Colonic mucosa (tissue), 4 donors: Measurements from ENCODE around the gene YIPF2. TPM values are rescaled to one million over a fixed set of nuclear protein-coding genes. Genes with fewer than 3 reads are reported as not detected.

ENCODE experiments used
- DNase-seq: peaks from one replicate; pipeline ENCODE4 v3.0.0-alpha.2; 2020
- H3K27ac ChIP-seq: fragments of 200-600 bp; one replicate; pipeline ENCODE4 v1.8.0; 2021
- H3K27me3 ChIP-seq: fragments of 200-600 bp; one replicate; pipeline ENCODE4 v1.8.0; 2021
- H3K36me3 ChIP-seq: fragments of 200-600 bp; one replicate; pipeline ENCODE4 v1.8.0; 2021
- H3K4me1 ChIP-seq: fragments of 200-600 bp; one replicate; pipeline ENCODE4 v1.8.0; 2021; ENCODE audit warnings: mild to moderate bottlenecking
- H3K4me3 ChIP-seq: fragments of 200-600 bp; one replicate; pipeline ENCODE4 v1.8.0; 2021
- H3K9ac ChIP-seq, 2 donors: one replicate each; pipeline ENCODE4 v1.7.0; 2013; ENCODE audit warnings: control low read depth in 2 of 2, low read depth in 2 of 2, low read length in 2 of 2
- H3K9me3 ChIP-seq: fragments of 200-600 bp; one replicate; pipeline ENCODE4 v1.8.0; 2021
- intact Hi-C: fragments of 100-400 bp; cut with DNase I; formaldehyde crosslinking; loops from one replicate; pipeline ENCODE4 v1.14.1; 2022
- total RNA-seq, 2 donors: library from RNA; stranded (reverse); fragmentation: NEBNext Ultra II Directional in 1 of 2; extraction: Animal tissue kit (Norgen Biotek cat#: 25700) in 1 of 2; gene quantifications; one replicate each; pipeline ENCODE4 v1.2.1, GENCODE V29; 2021
- TF ChIP-seq, protein P1 (sequence below): fragments of 200-600 bp; IDR thresholded peaks from one replicate; pipeline ENCODE4 v1.8.0; 2022; ENCODE audit warnings: antibody characterized with exemption, mild to moderate bottlenecking
- donor health status: healthy.
- donor health status: DM: no; HTN: no; CAD: no.
- donor health status: DM: no; HTN: no; CAD: no.

Gene YIPF2
- total RNA-seq, 2 donors from 2014 or later = 64.4 to 71.3 TPM

GRCh38 chr19:10912619-10913018 is 15.8 kb downstream of the YIPF2 start:
- intact Hi-C loops = no loop called here
- TF ChIP-seq, protein P1, sequence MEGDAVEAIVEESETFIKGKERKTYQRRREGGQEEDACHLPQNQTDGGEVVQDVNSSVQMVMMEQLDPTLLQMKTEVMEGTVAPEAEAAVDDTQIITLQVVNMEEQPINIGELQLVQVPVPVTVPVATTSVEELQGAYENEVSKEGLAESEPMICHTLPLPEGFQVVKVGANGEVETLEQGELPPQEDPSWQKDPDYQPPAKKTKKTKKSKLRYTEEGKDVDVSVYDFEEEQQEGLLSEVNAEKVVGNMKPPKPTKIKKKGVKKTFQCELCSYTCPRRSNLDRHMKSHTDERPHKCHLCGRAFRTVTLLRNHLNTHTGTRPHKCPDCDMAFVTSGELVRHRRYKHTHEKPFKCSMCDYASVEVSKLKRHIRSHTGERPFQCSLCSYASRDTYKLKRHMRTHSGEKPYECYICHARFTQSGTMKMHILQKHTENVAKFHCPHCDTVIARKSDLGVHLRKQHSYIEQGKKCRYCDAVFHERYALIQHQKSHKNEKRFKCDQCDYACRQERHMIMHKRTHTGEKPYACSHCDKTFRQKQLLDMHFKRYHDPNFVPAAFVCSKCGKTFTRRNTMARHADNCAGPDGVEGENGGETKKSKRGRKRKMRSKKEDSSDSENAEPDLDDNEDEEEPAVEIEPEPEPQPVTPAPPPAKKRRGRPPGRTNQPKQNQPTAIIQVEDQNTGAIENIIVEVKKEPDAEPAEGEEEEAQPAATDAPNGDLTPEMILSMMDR = no peak

GRCh38 chr19:10911579-10912363 is 16.7 kb downstream of the YIPF2 start:
- TF ChIP-seq, protein P1 = no peak
- peaks cover 21% of the 10 kb centered on the region for H3K36me3 ChIP-seq
- intact Hi-C loops = no loop called here

More at GRCh38 chr19:10912619-10913018, 15.8 kb downstream of the YIPF2 start:
- Histone ChIP-seq H3K36me3 (peaks cover 21% of the 10 kb centered on the region), H3K9ac (no peak overlapping the region), H3K4me1 (no peaks in the 10 kb centered on the region), H3K4me3 (no peak overlapping the region), H3K9me3 (no peaks in the 10 kb centered on the region), H3K27ac (no peak overlapping the region), H3K27me3 (no peaks in the 10 kb centered on the region)
- DNase-seq = no peak

DNA sequence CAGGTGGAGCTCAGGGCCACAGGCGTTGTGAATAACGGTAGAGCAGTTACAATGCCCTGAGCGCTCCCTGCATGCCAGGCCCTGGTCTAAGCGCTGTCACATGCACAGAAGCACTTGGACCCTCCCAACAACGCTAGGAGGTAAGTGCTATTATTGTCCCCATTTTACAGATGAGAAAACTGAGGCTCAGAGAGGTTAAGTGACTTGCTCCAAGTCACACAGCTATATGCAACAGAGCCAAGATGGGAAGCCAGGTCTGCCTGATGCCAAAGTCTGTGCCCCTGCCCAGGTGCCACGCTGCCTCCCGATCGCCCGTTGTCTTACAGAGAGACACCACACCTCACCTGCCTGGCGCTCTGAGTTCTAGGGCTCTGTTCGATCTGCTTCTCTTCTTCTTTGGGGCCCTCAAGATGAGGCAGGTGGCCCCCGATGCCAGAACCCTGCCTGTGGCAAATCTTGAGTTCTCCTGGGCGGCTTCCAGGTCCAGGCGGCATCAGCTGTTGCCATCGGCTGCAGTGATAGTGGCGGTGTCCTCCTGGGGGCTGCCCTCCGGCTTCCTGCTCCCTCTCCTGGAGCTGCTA is 20.0 kb downstream of the YIPF2 start:
- Histone ChIP-seq H3K9ac (no peak overlapping the region), H3K27me3 (no peaks in the 10 kb centered on the region), H3K4me1 (no peaks in the 10 kb centered on the region), H3K27ac (no peak overlapping the region), H3K9me3 (no peaks in the 10 kb centered on the region), H3K36me3 (peaks cover 21% of the 10 kb centered on the region), H3K4me3 (no peak overlapping the region)
- intact Hi-C loops = no loop called here
- DNase-seq = no peak
- TF ChIP-seq, protein P1 = no peak

More at GRCh38 chr19:10911579-10912363, 16.7 kb downstream of the YIPF2 start:
- Histone ChIP-seq H3K4me1 (no peaks in the 10 kb centered on the region), H3K9ac (no peak overlapping the region), H3K27ac (no peak overlapping the region), H3K4me3 (no peak overlapping the region), H3K9me3 (no peaks in the 10 kb centered on the region), H3K27me3 (no peaks in the 10 kb centered on the region)
- no peak for DNase-seq

DNA sequence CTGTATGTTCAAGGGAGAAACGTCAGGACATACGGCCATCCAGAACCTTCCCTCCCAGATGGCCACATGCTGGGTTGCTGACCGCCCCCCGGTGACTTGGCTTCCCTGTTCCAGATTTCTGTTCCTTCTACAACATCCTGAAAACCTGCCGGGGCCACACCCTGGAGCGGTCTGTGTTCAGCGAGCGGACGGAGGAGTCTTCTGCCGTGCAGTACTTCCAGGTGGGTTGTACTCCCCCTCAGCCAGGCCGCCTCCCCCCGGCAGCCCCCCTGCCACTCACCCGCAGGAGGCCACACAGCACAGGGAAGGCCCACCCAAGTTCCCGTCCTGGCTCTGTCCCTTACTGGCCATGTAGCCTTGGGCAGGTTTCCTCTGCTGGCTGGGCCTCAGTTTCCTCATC is 20.5 kb downstream of the YIPF2 start:
- no peak for DNase-seq

DNA sequence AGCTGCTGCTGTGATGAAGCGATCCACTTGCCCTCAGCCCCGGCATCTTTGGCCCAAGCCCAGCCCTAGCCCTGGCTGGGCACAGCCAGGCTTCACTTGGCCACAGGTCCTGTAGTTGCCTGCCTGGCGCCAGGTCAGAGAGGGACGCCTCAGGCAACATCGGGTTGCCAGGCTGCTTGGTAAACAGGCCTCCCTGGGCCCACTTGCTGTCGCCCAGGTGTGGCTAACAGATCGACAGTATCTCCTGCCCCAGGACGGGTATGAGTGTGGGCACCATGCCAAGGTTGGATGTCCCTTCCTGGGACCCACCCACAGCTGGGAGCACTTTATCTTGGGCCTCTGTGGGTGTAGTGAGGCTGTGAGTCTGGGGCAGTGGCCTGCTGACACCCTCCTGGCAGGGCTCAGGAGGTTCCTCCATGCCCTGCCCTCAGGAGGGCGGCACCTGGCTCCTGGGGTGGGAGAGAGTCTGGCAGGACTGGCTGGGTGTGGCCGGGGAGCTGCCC is 29.2 kb downstream of the YIPF2 start:
- intact Hi-C loops = no loop called here
- no peaks in the 10 kb centered on the region for H3K27me3 ChIP-seq
- peak overlapping the region; percentile 6 to 70 for H3K9ac ChIP-seq
- H3K9me3 ChIP-seq = no peaks in the 10 kb centered on the region
- H3K4me3 ChIP-seq = no peak overlapping the region
- no peaks in the 10 kb centered on the region for H3K36me3 ChIP-seq
- H3K27ac ChIP-seq = peak overlapping the region; percentile 70
- peaks cover 28% of the 10 kb centered on the region for H3K4me1 ChIP-seq
- TF ChIP-seq, protein P1 = no peak
- DNase-seq = peak; percentile 93

More for the DNA sequence above, 20.5 kb downstream of the YIPF2 start:
- intact Hi-C loops = no loop called here
- Histone ChIP-seq H3K4me3 (no peak overlapping the region), H3K4me1 (no peaks in the 10 kb centered on the region), H3K9ac (no peak overlapping the region), H3K27ac (no peak overlapping the region), H3K36me3 (peaks cover 19% of the 10 kb centered on the region), H3K27me3 (no peaks in the 10 kb centered on the region), H3K9me3 (no peaks in the 10 kb centered on the region)
- TF ChIP-seq, protein P1 = no peak
